DMS 273 treated with DMSO at 0.1 percent for 48 hours (cell line): ENCODE measurements around the gene LHFPL6.

Source experiments
- DNase-seq: peaks from one replicate; lab custom pipeline; 2025; lab: John Stamatoyannopoulos, UW

Gene LHFPL6

DNA sequence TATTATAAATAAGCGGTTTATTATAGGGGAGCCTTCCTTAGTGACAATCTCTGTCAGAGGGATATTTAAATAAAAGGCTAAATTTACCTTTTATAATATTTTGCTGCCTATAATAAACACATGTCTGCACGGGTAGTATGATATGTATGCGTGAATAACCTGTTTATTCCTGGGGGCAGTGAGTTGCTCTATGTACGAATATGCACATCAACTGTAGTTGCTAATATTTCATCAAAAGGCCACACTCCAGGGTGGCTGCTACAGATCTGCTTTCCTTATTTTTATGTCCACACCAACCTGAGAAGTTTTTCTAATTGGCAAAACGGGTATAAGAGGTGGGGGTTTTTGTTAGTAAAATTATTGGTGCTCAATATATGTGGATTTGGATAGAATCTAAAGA, 192.0 kb downstream of the LHFPL6 start:
- no peak for DNase-seq

DNA sequence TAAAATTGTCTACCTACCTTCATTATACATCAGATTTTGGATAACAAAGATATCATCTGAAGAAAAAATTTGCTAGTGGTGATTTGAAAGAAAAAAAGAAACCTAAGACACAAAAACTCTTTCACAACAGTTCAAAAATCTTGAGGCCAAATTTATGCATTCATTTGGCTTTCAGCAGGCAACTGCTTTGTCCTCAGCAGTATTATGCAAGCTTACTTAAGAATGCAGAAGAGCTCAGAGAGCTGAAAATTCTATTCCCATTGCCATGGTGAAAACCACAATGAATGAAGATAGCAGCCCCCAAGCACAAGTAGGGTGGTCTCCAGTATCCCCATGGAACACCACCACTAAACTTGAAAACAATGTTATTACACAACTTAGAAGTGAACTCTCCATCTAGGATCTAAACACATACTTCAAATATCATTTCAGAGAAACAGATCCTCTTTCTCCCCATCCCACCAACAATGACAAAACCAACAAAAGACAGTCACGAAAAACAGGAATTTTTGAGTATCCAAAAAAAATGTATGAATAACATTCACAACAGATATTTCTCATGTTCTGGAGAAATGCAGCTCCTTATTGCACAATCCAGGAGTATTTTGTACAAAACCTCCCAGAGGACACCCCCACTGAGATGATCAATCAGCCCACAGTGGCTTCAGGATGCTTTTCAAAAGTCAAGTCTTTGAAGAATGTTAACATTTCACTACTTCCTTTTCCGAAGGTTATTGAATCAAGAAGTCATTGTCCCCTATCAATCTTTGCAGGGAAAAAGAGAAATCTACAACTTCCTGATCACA, 192.7 kb downstream of the LHFPL6 start:
- no peak for DNase-seq

DNA sequence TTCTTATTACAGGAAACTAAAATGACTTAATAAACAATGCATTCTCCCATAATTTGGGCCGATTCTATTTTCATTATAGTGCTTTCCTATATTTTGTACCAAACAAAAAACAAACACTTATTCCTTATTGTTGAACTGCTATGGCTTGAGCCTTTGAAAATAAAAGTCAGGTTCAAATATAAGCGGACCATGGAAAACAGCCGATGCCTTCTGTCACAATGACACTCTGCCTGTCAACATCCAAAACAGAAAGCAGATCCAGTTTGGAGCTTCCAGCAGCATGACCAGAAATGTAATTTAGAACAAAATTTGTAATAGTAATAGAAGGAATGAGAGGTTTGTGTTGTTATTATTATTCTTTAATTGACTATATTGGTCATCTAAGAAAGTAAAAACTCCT, 194.5 kb downstream of the LHFPL6 start:
- no peak for DNase-seq

DNA sequence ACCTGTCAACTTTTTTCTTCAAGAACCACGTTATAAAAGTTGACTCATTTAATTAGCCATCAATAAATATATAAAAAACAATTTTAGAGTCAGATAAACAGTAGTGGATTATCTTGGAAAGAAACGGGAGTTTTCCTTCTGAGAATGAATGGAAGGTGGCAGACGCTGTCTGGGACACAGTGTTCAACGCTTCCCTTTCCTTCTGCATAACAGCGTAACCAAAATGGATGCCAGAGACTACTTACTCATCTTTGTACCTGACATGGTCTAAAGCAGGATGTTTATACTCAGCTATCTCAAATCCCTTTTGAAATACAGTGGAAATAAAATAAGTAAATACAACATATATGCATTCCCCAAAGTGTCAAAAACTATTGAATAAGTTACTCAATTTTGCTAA, 195.2 kb downstream of the LHFPL6 start:
- DNase-seq, result no peak

DNA sequence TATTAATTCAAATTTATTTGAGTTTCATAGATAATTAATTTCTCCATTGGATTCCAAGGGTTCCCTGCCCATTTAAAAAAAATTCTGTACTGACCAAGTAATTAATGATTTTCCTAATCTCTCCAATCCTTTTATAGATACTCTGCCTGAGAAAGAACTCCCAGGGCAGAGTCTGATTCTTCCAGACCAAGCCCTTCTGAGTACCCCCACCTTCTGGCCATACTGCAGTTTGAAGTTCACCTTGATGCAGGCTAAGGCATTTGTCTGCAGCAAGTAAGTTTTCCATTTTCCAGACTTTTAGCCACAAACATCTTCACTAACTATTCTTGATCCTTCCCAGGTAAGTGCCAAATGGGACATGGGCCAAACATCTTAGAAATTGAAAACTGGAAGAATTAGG, 195.9 kb downstream of the LHFPL6 start:
- DNase-seq, result no peak

DNA sequence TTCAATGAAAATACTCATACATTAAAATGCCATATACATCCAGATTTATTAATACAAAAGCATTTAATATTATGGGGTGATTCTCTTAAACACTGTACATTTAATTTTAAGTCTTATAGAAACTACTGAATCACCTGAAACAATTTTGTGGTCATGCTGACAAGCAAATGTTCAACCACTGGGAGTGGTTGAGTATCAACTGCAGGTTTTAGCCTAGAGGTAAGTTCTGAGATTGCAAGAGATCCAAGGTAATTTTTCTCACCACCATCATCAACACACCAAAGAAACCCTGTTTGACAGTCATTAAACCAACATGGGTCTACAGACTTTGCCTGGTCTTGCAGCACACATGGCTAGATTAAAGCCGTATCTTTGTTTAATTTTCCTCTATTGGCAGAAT, 196.3 kb downstream of the LHFPL6 start:
- no peak for DNase-seq

DNA sequence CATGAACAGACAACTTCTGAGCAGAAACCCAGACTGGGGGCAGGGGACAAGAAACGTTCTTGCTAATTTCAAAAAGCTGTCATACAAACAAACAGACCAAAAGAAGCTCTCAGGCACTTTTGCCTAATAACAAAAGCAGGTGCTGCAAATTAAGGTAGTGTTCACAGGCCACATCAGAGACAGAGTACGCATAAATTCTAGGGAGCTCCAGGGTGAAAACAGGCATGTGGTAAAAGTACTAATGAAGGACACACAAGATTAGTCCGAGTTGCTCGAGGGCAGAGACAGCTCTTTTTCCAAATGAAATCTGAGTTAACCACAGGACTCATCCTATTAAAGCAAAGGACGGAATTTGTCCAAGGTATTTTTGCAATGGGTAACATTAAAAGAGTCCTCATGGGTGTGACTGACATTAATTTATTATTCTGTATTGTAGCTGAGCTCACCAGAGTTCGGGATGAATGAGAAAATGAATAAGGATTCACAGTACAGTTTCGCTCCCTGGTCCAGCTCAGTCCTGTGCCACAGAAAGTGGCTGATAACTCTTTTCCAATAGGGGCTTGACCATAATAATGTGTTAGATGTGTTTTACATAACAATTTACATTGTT, 197.3 kb downstream of the LHFPL6 start:
- no peak for DNase-seq

DNA sequence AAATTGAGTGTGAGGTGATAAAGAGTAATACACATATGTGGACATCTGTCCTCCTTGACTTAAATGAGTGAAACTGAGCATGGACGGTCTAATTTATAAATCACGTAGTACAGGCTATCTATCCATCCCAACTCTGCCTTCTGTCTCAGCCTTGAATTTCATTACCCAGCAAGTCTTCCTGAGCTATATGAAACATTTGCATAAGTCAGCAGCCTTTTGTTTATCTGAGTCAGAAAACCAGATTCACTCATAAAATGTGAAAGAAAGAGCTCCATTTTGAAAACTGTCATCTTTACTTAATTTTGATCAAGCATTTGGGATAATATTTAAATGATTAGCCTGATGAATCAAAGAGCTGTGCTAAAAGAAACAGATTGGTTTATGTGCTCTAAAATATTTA, 197.9 kb downstream of the LHFPL6 start:
- no peak for DNase-seq

DNA sequence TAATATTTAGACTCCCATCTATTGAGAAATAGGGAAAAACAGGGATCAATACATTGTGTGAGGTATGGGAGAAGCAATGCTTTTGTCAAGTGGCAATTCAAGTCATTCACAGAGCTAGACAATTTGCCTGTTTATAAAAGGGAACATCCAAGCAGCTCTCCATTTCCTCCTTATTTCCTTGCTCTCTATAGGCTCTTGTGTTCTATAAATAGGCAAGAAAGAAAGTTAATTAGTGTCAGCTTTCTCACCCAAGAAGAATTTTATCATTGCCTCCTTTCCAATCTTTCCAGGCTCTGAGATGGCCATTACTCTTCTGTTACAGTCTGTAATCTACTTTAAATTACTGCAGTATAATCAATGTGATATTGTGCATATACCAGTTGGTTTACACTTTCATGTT, 199.9 kb downstream of the LHFPL6 start:
- DNase-seq, result no peak

DNA sequence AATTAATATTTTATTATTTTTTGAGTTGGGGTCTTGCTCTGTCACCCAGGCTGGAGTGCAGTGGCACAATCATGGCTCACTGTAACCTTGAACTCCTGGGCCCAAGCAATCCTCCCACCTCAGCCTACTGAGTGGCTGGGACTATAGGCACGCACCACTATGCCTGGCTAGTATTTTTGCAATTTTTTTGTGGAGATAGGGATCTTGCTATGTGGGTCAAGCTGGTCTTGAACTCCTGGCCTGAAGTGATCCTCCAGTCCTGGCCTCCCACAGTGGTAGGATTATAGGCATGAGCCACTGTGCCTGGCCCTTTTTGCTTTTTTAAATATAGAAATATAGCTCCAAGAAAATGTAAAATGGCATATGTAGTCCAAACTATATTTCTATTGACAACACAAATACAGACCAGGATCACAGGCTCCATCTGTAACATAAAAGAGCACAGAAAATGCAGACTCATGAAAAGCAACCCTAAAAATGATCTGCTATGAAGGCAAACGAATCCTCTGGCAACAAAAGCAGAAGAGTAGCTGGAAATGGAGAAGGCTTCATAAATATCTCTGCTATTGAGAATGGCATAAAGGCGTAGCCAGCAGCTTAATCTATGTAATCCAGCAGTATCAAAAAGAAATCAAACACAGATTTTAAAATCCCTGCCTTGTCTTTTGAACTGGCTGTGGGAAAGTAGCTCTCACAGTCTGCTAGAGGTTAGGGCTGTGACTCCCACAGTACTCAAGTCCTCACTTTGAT, 200.6 kb downstream of the LHFPL6 start:
- no peak for DNase-seq

DNA sequence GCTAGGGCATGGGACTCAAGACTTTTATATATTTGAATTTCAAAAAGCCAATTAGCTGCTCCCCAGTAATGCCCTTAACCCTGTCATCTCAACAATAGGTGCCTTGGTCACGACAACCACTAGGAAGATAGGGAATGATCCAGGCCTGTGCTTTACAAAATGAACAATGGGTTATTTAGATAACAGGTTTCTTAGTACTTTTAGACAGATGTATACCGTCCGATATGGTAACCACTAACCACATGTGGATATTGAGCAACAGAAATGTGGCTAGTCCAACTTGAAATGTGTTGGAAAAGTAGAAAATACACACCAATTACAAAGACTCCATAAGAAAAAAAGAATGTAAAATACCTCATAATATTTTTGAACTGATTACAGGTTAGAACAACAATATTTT, 201.2 kb downstream of the LHFPL6 start:
- no peak for DNase-seq

DNA sequence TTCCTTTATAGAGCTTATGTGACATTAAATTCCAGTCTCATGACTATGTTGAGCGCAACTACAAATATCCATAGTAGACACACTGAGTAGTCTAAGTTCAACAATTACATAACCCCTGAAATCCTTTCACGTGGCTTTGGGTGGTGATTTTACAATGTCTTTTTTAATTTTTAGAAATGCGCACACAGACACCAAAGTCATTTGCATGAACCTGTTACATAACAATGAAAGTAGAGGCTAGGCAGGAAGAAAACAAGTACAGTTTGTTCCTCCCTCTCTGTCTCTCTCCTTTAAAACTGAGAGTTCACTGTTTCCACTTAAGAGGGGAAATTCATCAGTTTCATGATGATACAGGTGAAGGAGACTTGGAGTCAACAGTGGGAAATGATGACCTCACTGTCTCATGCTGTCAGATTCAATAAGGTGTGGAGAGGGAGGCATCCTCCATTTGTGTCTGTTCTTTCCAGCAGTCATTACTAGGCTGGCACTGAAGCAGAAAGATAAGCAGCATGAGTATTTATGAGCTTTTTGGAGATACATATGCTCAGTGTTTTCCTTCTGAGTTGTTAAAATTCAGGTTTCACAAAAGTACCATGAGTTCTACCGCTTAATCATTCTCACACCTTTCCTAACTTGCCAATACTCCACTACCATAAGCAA, 201.8 kb downstream of the LHFPL6 start:
- DNase-seq, result no peak

DNA sequence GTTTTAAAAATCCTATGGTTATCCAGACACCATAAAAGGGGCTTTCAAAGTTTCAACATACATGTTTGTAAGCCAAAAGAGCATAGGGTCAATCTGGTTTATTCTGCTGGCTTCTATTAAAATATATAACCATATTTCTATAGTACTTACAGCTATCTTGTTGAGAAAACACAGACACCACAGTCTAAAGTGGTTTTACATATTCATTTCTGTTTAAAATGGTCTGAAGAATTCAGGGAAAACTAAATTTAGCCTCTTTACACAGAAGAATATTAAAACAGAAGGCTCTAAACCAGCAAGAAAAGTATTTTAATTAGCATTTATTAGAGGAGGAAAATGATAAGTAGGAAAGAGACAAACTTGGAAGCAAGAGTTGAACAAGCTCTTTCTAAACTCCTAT, 203.9 kb downstream of the LHFPL6 start:
- DNase-seq, result no peak

DNA sequence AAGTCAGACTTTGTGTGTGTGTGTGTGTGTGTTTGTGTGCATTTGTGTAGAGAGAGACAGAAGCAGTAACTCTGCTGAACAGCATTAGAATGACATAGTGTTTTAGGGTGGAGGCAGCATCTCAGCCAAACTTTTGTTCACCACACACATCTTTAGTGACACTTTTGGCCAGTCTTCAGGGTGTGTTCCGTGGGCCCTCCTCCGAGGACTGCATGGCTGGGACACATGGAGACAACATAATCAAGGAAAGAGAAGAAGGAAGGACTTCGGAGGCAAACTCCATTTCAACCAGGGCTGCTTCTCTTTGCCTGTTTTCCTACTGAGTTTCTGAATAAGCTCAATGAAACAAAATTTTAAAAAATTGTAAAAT, 205.1 kb downstream of the LHFPL6 start:
- no peak for DNase-seq

DNA sequence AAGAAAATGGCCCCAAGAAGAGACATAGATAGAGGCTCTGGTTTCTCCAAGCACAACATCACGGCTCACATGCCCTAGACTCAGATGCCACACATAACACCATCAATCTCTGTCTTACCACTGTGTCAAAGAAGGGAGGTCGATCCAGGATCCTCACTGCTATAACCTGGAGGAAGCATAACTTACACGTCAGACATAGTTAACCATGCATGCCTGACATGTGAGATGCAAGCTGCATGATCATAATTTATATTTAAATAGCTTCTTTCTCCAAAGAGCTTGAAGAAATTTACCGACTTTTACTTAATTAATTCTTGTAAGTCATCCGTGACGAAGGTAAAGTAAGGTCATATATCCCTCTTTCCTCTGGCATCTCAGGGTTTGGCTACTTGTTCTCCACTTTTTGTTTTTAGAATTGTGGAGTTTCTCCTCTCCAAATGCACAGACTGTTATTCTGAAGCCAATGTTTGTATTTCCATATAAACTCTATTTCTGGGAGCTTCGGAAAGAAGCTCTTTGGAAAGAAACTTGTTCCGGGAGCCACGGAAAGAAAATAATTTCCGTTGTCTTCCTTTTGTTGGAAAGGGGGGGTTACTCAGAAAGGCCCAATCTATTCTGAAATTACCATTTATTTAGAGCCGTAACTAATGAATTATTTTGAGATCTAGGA, 205.6 kb downstream of the LHFPL6 start:
- no peak for DNase-seq

DNA sequence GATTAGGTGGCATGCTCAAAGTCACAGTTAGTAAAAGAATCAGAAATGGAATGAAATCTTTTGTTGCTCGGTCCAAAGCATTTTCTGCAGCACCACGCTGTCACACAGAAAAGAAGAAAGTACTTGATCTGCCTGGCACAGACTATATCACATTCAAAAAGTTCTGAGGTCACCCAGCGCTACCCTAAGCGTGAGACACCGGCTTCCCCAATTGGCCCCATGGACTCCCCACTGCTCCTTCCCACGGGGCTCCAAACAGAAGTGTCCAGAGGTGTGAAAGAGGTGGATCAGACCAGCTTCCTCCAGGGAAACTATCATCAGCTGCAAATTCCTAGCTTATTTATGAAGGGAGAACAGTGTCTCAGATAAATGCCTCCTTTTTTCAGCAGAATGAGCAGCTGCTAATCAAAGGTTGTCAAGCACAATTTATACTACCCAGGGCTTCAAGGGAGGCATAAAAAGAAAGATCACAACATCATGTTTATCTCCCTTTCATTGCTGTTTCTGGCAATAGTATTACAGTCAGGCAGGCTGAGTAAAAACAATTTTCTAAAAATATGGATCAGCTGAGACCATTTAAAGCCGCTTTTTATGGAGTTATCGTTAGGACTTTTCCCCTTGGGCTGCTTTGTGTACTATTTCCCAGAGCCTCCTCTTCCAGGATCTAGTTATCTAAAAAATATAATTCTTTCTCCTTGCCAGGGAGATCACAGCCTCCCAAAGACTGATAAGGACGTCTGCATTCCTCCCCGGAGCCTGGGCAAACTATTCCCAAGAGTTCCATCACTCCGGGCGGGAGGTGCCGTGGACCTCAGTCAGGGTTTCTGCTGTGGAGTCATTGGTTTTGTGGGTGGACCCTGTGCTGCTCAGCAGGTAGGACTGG, 208.0 kb downstream of the LHFPL6 start:
- no peak for DNase-seq

DNA sequence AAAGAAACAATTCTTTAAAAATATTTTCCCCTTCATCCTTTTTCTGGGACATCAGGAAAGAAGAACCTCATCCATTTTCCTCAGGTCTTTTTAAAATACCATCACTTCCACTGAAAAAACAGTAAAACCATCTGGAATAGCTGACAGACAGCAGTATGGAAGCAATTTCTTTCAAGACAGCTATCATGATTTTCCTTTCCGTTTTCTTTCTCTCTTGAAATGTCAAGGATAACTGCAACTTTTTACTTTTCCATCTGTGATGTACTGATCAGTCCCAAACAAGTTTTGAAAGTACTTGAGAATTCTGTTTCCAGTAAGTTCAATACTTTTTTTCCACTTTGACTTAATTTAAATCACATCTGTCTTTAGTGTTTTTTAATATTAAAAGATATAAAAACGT, 211.2 kb downstream of the LHFPL6 start:
- no peak for DNase-seq

DNA sequence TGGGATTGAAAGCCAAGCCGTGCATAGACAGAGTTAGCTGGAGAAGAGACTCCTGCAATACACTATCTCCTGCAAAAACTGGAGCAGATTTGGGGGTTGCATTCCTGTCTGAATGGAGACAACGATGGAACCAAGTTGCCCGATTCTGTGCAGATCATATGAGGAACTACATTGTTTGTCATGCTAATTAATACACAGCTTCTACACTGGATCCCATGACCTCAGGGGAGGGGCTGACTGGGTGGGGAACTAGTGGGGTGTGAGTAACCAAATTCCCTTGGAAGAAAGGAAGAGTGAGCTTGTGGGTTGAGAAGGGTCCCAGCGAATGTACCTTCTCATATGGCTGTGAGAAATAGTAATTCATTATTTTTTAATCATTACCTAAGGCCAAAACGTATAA, 214.0 kb downstream of the LHFPL6 start:
- DNase-seq, result no peak

DNA sequence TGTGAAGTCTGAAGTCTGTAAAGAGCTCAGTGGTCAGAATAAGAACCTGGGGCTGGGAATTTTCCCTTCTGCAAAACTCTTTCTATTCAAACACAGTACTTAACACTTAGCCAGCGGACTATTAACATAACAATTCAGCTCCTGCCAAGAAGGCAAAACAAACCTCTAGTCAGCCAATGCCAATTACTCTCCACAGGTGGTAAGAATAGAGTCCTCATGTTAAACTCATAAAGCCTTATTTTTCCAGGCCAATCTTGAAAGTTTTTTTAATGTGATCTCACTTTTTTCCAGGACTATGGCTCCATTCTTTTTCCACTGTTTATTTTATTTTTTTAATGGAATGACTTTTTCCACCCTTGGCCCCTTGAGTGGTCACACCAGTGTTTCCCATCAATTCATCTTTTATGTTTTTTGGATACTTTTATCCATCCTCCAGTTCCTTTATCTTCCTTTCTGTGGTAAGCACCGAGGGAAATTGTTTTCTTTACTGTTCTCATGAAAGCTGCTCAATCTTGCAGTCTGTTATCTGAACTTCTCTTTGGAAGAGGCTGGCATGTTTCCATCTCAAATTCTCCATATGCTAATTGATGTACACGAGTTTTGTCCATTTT, 217.3 kb downstream of the LHFPL6 start:
- DNase-seq, result no peak

DNA sequence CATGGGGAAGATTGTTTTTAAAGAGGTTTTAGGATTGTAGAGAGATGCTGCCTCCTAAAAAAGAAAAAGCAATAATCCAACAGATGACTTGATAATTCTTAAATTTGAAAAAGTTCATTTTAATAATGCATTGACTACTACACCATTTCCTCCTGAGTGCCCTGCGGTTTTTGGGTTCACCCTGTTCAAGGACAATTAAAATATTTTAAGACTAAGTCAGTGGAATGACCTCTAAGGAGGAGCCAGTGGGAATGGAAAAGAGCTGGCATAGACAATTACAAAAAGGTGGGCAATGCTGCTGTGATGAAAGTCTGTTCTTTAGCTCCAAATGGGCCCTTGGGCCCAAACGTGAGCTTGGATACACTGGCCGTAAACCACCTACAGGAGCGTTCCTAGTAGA, 217.8 kb downstream of the LHFPL6 start:
- DNase-seq, result no peak

DNA sequence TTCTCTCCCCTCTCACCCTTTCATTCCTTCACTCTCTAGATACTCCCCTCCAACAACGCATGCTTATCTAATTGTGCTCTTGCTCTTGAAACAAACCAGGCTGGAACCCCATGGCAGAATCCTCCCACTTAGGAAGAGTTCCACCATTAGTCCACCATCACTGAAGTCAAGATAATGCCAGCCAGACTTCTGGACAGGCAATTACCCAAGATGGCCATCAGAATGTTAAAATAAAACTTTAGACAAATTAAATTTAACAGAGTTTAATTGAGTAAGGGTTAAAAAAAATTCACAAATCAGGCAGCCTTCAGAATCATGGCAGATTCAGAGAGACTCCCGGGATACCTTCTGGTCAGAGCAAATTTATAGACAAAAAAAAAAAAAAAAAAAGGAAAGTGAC, 221.5 kb downstream of the LHFPL6 start:
- no peak for DNase-seq
